Measurements from ENCODE around the gene MUCL3.

Gene MUCL3

GRCh38 chr6:30896541-30896940 is 44.2 kb upstream of the MUCL3 start:
- Histone ChIP-seq H2AFZ (ENCODE audit: low read depth) (no peak overlapping the region), H3K9ac (no peak overlapping the region), H3K4me2 (no peak overlapping the region), H3K27me3 (ENCODE audit: insufficient read depth, low read depth) (peaks cover 10% of the 10 kb centered on the region; the same call in 1 of the 2 replicates), H3K27ac (no peak overlapping the region), H3K4me3 (IDR thresholded peaks at IDR 0.05; ENCODE audit: insufficient read depth, low read depth, low read length) (no peak overlapping the region), H3K79me2 (ENCODE audit: insufficient read depth, low read depth) (no peaks in the 10 kb centered on the region), H3K36me3 (ENCODE audit: insufficient read depth) (no peaks in the 10 kb centered on the region), H4K20me1 (ENCODE audit: insufficient read depth) (no peaks in the 10 kb centered on the region), H3K4me1 (ENCODE audit: low read depth, poor library complexity, severe bottlenecking) (no peaks in the 10 kb centered on the region)
- no peak for TF ChIP-seq CTCF (conservative IDR thresholded peaks at IDR 0.05; ENCODE audit: low read depth, low read length)

- Histone ChIP-seq H3K4me2 (no peak overlapping the region), H3K9ac (no peak overlapping the region), H3K36me3 (ENCODE audit: insufficient read depth) (no peaks in the 10 kb centered on the region), H3K79me2 (ENCODE audit: insufficient read depth, low read depth) (no peaks in the 10 kb centered on the region), H2AFZ (ENCODE audit: low read depth) (no peak overlapping the region), H3K4me1 (ENCODE audit: low read depth, poor library complexity, severe bottlenecking) (no peaks in the 10 kb centered on the region), H3K4me3 (IDR thresholded peaks at IDR 0.05; ENCODE audit: insufficient read depth, low read depth, low read length) (no peak overlapping the region), H3K27me3 (ENCODE audit: insufficient read depth, low read depth) (peaks cover 8% of the 10 kb centered on the region; the same call in 1 of the 2 replicates), H3K27ac (no peak overlapping the region), H4K20me1 (ENCODE audit: insufficient read depth) (no peaks in the 10 kb centered on the region)
- no peak for TF ChIP-seq CTCF (conservative IDR thresholded peaks at IDR 0.05; ENCODE audit: low read depth, low read length)
These were observed 42.9 kb upstream of the MUCL3 start for GRCh38 chr6:30897882-30898281.

DNA sequence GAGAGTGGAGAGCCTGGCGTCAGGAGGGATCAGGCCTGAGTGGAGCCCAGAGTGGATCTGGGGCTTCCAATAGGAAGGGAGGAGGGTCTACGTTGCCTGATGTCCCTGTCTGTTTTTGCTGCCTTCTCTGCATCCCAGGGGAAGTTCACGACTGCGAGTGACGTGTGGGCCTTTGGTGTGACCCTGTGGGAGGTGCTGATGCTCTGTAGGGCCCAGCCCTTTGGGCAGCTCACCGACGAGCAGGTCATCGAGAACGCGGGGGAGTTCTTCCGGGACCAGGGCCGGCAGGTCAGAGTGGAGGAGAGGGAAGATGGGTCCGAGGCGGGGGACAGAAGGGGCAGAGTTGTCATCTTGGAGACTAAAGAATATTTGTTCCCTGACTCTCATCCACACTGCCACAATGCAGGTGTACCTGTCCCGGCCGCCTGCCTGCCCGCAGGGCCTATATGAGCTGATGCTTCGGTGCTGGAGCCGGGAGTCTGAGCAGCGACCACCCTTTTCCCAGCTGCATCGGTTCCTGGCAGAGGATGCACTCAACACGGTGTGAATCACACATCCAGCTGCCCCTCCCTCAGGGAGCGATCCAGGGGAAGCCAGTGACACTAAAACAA is 41.9 kb upstream of the MUCL3 start:
- no peak overlapping the region for H3K9ac ChIP-seq
- H3K4me3 ChIP-seq (IDR thresholded peaks at IDR 0.05; ENCODE audit: insufficient read depth, low read depth, low read length) = no peak overlapping the region
- no peaks in the 10 kb centered on the region for H3K36me3 ChIP-seq (ENCODE audit: insufficient read depth)
- no peak for TF ChIP-seq CTCF (conservative IDR thresholded peaks at IDR 0.05; ENCODE audit: low read depth, low read length)
- H2AFZ ChIP-seq (ENCODE audit: low read depth) = no peak overlapping the region
- no peaks in the 10 kb centered on the region for H3K4me1 ChIP-seq (ENCODE audit: low read depth, poor library complexity, severe bottlenecking)
- H3K27me3 ChIP-seq (ENCODE audit: insufficient read depth, low read depth) = peaks cover 8% of the 10 kb centered on the region; the same call in 1 of the 2 replicates
- H4K20me1 ChIP-seq (ENCODE audit: insufficient read depth) = no peaks in the 10 kb centered on the region
- no peak overlapping the region for H3K27ac ChIP-seq
- no peak overlapping the region for H3K4me2 ChIP-seq
- H3K79me2 ChIP-seq (ENCODE audit: insufficient read depth, low read depth) = no peaks in the 10 kb centered on the region

DNA sequence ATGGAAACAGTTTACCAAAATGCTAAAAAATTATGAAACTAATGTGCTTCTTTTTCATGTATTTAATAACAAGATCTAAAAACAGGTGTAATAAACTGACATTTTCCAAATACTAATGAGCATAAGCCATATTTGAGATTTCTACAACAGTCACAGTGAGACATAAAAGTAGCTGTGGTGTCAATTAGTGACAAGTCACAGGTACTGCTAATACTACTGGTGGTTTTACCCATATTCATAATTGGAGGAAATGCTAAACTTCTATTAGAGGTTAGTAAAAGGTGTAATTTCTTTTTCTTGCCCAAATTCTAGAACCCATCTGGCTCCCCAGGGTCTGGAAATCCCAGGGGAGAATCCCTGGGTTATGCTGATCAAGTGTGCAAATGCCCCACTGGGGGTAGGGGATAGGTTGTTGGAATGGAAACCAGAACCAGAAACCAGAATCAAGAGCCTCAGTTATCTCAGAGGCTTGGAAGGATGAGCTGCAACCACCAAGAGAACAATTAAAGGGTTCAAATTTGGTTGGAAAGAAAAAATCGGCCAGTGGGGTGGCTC is 39.8 kb upstream of the MUCL3 start:
- Histone ChIP-seq H3K9ac (no peak overlapping the region), H3K27ac (no peak overlapping the region), H3K4me1 (ENCODE audit: low read depth, poor library complexity, severe bottlenecking) (no peaks in the 10 kb centered on the region), H2AFZ (ENCODE audit: low read depth) (no peak overlapping the region), H3K27me3 (ENCODE audit: insufficient read depth, low read depth) (no peaks in the 10 kb centered on the region), H3K79me2 (ENCODE audit: insufficient read depth, low read depth) (no peaks in the 10 kb centered on the region), H3K4me2 (no peak overlapping the region), H3K4me3 (IDR thresholded peaks at IDR 0.05; ENCODE audit: insufficient read depth, low read depth, low read length) (no peak overlapping the region), H4K20me1 (ENCODE audit: insufficient read depth) (no peaks in the 10 kb centered on the region), H3K36me3 (ENCODE audit: insufficient read depth) (no peaks in the 10 kb centered on the region)
- TF ChIP-seq CTCF (conservative IDR thresholded peaks at IDR 0.05; ENCODE audit: low read depth, low read length) = no peak
